ENCODE results near the gene MMGT1. TPM values are rescaled to one million over a fixed set of nuclear protein-coding genes. Genes with fewer than 3 reads are reported as not detected.

Gene MMGT1
- 17.3 and 18.3 TPM in 2 replicates for total RNA-seq (2022)
- Bru-seq, nascent RNA: percentile 74 among the genes with signal in this experiment
- BruChase-seq, experiment 1, labeled RNA remaining after a 2-hour chase: percentile 93 among the genes with signal in this experiment
- BruChase-seq, experiment 2, labeled RNA remaining after a 6-hour chase: percentile 96 among the genes with signal in this experiment
- long read RNA-seq, transcript MMGT1-201 (4 exons, 3,738 nt): major isoform, 9 of 11 reads
- long read RNA-seq, partial matches to known transcripts: 0 of 11 reads
- long read RNA-seq, other reads (novel, unspliced or antisense): 2 of 11 reads

DNA sequence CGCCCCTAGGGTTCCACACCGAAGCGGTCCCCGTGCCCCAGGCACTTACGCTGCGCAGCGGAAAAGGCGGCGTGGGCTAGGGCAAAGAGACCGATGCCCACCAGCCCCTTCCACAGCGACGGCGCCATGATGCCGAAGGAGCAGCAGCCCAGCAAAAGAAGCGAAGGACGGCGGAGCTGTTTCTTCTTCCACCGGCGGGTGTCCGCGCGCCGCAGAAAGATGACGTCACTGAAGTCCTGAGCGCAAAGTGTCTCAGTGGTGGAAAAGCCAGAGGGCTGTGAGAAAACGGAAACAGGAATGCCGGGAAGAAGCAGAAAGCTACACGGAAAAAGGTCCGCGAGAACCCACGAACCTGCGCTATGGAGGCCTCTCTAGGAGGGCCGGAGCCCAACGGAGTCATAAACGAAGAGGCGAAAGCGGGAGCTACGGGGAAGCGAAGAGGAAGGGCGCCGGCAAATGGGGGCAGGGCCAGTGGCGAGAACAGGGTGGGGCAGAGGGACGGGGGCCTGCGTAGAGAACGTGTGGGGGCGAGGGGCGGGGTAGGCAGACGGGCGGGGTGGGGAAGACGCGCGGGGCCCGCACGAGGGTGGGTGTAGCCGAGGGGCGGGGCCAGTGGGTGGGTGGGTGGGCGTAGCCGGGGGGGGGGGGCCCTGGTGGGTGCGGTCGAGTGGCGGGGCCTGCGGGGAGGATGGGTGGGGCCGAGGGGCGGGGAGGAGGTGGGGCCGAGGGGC, at the start of gene MMGT1:
Gene MMGT1, minus strand, starts transcription at position 441 of the 731 bp plus-strand sequence. Its CDS starts 313 bp downstream, at position 128.
- POLR2A ChIA-PET: no interaction called here
- no peaks in the 10 kb centered on the region for H3K9me3 Mint-ChIP-seq (ENCODE audit: unreplicated experiment)
- intact Hi-C loops (cut with micrococcal nuclease; ENCODE audit: unreplicated experiment): loop anchor here (1.0 kb wide), 1 partner anchor 11 kb away; no protein-coding TSS in a partner anchor
- H3K27ac Mint-ChIP-seq (ENCODE audit: unreplicated experiment): peak within 1 kb of the TSS; percentile 99
- Histone ChIP-seq H3K36me3 (ENCODE audit: control insufficient read depth, insufficient read depth, low read length) (no peaks in the 10 kb centered on the region), H3K9me3 (no peaks in the 10 kb centered on the region), H3K27me3 (replicated peaks; ENCODE audit: control insufficient read depth, insufficient read depth, low read length) (no peaks in the 10 kb centered on the region), H3K4me1 (no peaks in the 10 kb centered on the region), H3K4me3 (ENCODE audit: low read depth, low read length) (peak within 1 kb of the TSS; percentile 92)
- no peaks in the 10 kb centered on the region for H3K36me3 Mint-ChIP-seq (ENCODE audit: insufficient read depth, unreplicated experiment)
- no peak for TF ChIP-seq CTCF (IDR thresholded peaks at IDR 0.05; ENCODE audit: insufficient read depth in 1 of 2, low read depth in 1 of 2, low read length in 1 of 2, severe bottlenecking in 1 of 2, unreplicated experiment in 1 of 2)
- DNase-seq: peak; percentile 79 to 84
- CTCF ChIA-PET: no interaction called here
- no TSS peak for BruUV-seq (replicated peaks)
- H3K4me3 Mint-ChIP-seq (ENCODE audit: unreplicated experiment): peak within 1 kb of the TSS; percentile 99
- peaks cover 7% of the 10 kb centered on the region for H3K4me1 Mint-ChIP-seq (ENCODE audit: low read depth, unreplicated experiment)
- no peaks in the 10 kb centered on the region for H3K27me3 Mint-ChIP-seq (ENCODE audit: insufficient read depth, unreplicated experiment)

DNA sequence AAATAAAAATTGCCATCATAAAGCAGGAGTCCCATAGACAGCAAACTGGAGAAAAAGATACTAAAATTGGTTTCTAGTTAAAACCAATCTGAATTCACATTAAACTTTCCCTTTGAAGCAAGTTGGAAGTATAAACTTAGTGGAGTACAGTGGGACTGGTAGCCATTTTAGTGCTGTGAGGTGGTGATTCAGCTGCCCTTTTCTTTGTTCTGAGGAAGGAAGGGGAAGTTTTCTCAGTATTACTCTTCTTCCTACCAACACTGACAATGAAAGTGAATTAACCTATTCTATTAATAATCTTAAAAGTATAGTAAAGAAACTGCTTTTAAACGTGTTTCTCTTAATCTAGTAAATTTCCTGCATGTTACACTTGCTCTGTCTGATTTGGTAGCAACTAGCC, 48.1 kb upstream of the MMGT1 start:
- no TSS peak for BruUV-seq (replicated peaks)
- no peaks in the 10 kb centered on the region for H3K27me3 ChIP-seq (replicated peaks; ENCODE audit: control insufficient read depth, insufficient read depth, low read length)
- TF ChIP-seq CTCF (IDR thresholded peaks at IDR 0.05; ENCODE audit: insufficient read depth in 1 of 2, low read depth in 1 of 2, low read length in 1 of 2, severe bottlenecking in 1 of 2, unreplicated experiment in 1 of 2): no peak
- ChIA-PET POLR2A (no interaction called here), CTCF (no interaction called here)
- H3K9me3 Mint-ChIP-seq (ENCODE audit: unreplicated experiment): no peaks in the 10 kb centered on the region
- no peak overlapping the region for H3K4me3 ChIP-seq (ENCODE audit: low read depth, low read length)
- H3K27me3 Mint-ChIP-seq (ENCODE audit: insufficient read depth, unreplicated experiment): no peaks in the 10 kb centered on the region
- H3K4me3 Mint-ChIP-seq (ENCODE audit: unreplicated experiment): no peak overlapping the region
- H3K27ac Mint-ChIP-seq (ENCODE audit: unreplicated experiment): no peak overlapping the region
- H3K4me1 ChIP-seq: no peaks in the 10 kb centered on the region
- intact Hi-C loops (cut with micrococcal nuclease; ENCODE audit: unreplicated experiment): no loop called here
- peaks cover 7% of the 10 kb centered on the region for H3K4me1 Mint-ChIP-seq (ENCODE audit: low read depth, unreplicated experiment)
- peaks cover 17% of the 10 kb centered on the region for H3K36me3 Mint-ChIP-seq (ENCODE audit: insufficient read depth, unreplicated experiment)
- no peaks in the 10 kb centered on the region for H3K9me3 ChIP-seq
- no peaks in the 10 kb centered on the region for H3K36me3 ChIP-seq (ENCODE audit: control insufficient read depth, insufficient read depth, low read length)
- no peak for DNase-seq

DNA sequence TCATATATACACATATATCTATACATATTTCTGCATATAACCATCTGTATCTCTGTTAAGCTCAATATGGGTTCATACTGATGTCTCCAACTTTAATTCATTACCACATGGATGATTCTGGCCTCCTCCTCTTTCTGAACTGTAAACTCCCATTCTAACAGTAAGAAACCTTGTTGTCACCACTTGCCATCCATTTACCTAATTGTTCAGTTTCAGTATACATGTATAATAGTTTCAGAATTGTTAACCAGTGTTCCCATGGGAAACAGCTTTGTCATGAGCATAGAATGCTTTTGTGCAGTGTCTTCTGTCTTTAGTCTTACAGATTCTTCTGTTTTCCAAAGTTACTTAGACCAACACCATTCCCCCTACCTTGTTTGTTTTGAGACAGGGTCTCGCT, 47.4 kb upstream of the MMGT1 start:
- H3K27me3 ChIP-seq (replicated peaks; ENCODE audit: control insufficient read depth, insufficient read depth, low read length): no peaks in the 10 kb centered on the region
- no peaks in the 10 kb centered on the region for H3K9me3 ChIP-seq
- H3K4me3 Mint-ChIP-seq (ENCODE audit: unreplicated experiment): no peak overlapping the region
- no peaks in the 10 kb centered on the region for H3K36me3 ChIP-seq (ENCODE audit: control insufficient read depth, insufficient read depth, low read length)
- BruUV-seq (replicated peaks): no TSS peak
- H3K4me1 Mint-ChIP-seq (ENCODE audit: low read depth, unreplicated experiment): peaks cover 7% of the 10 kb centered on the region
- H3K36me3 Mint-ChIP-seq (ENCODE audit: insufficient read depth, unreplicated experiment): peaks cover 19% of the 10 kb centered on the region
- no peak overlapping the region for H3K4me3 ChIP-seq (ENCODE audit: low read depth, low read length)
- POLR2A ChIA-PET: interaction anchor here (0.6 kb wide), 1 partner anchor 1821 kb away, joined by 4 read pairs; no protein-coding TSS in a partner anchor
- H3K4me1 ChIP-seq: no peaks in the 10 kb centered on the region
- intact Hi-C loops (cut with micrococcal nuclease; ENCODE audit: unreplicated experiment): no loop called here
- H3K27me3 Mint-ChIP-seq (ENCODE audit: insufficient read depth, unreplicated experiment): no peaks in the 10 kb centered on the region
- CTCF ChIA-PET: no interaction called here
- H3K9me3 Mint-ChIP-seq (ENCODE audit: unreplicated experiment): no peaks in the 10 kb centered on the region
- TF ChIP-seq CTCF (IDR thresholded peaks at IDR 0.05; ENCODE audit: insufficient read depth in 1 of 2, low read depth in 1 of 2, low read length in 1 of 2, severe bottlenecking in 1 of 2, unreplicated experiment in 1 of 2): no peak
- no peak for DNase-seq
- no peak overlapping the region for H3K27ac Mint-ChIP-seq (ENCODE audit: unreplicated experiment)

All from Caco-2 (cell line).